Measurements from ENCODE around the gene STAG1. TPM values are rescaled to one million over a fixed set of nuclear protein-coding genes. Genes with fewer than 3 reads are reported as not detected.
A peak's percentile ranks its signal among the peaks of the same experiment; 100 is the strongest.

Gene STAG1
- polyA plus RNA-seq, 3 donors = 7.2 to 10.0 (median 7.5) TPM

DNA sequence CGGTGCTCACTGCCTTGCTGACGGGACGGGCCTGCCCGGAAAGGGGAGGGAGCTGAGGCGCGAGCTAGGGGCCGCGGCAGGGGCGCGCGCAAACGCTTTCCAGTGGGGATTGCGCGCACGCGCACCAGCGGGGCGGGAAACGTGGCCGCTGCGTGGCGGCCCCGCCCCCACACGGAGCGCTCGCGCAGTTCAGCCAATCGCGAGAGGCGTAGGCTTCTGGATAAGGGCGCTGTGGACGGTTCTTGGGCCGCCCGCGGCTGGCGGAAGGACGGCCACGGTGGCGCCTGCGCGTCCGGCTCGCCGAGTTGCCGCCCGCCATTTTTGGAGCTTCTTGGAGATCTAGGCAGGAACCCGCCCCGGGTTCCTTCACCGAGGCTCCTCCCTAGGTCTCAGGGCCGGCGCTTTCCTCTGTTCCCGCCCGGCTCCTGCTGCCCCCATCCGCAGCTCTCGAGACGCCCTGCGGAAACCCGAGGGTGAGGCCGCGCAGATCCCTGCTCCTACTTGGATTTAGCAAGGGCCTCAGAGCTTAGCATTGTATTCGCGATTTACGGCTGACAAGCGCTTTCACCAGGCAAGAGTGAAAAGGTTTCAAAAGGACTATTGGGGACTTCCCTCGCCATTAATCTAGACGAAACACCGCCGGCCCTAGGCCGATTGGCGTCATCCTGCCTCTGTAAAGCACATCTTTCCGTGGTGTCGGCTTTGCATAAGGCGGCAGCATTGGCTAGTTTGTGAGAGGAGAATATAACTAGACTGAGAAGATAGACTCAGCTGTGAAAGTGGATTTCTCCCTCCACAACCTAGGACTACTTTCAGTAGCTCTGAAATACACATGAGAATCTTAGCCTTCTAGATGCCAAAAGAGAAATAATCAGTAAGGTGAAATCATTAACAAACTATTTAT, 496 bp upstream of the STAG1 start:
- peak; percentile 98 to 99 (median 99) for DNase-seq
- H3K27ac ChIP-seq (ENCODE audit: low read depth in 1 of 2, low read length in 2 of 2) = peak overlapping the region; percentile 97 to 98
- intact Hi-C loops (cut with micrococcal nuclease) = loop anchor here (5.0 to 10.0 kb wide), 7 partner anchors 112 to 678 kb away; partner anchors contain the start of gene NCK1 (in 1 of the 2)
- H3K9ac ChIP-seq (ENCODE audit: insufficient read depth, low read length, poor library complexity, severe bottlenecking) = peak overlapping the region; percentile 93
- no peaks in the 10 kb centered on the region for H4K20me1 ChIP-seq (ENCODE audit: insufficient read depth, low read length)
- H3K27me3 ChIP-seq (ENCODE audit: control insufficient read depth in 2 of 2, insufficient read depth in 2 of 2, low read length in 2 of 2) = no peaks in the 10 kb centered on the region
- H3K36me3 ChIP-seq (replicated peaks in 1 of 2; ENCODE audit: control insufficient read depth in 1 of 2, insufficient read depth in 2 of 2, low read length in 2 of 2) = no peaks in the 10 kb centered on the region
- peak overlapping the region; percentile 97 for H2AFZ ChIP-seq (ENCODE audit: insufficient read depth, low read depth, low read length, poor library complexity, severe bottlenecking)
- WGBS (ENCODE audit: insufficient coverage) = under 1% methylated on average over 64 of the region's 73 CpGs
- no peaks in the 10 kb centered on the region for H3K9me3 ChIP-seq (replicated peaks in 1 of 2; ENCODE audit: control insufficient read depth in 1 of 2, insufficient read depth in 1 of 2, low read length in 2 of 2)
- Mint-ChIP-seq H3K36me3 (no peaks in the 10 kb centered on the region), H3K4me3 (peak overlapping the region; percentile 87 to 95), H3K27me3 (ENCODE audit: low read depth in 3 of 3) (no peaks in the 10 kb centered on the region), H3K9me3 (no peaks in the 10 kb centered on the region), H3K27ac (peak overlapping the region; percentile 92 to 99 (median 98)), H3K4me1 (peaks cover 40% of the 10 kb centered on the region)
- H3K4me2 ChIP-seq (replicated peaks; ENCODE audit: extremely low read depth, low read length, poor library complexity, severe bottlenecking) = peak overlapping the region; percentile 88
- H3K79me2 ChIP-seq (ENCODE audit: insufficient read depth, low read length) = peaks cover 45% of the 10 kb centered on the region
- H3K4me1 ChIP-seq (ENCODE audit: control insufficient read depth in 1 of 2, insufficient read depth in 2 of 2, low read length in 2 of 2) = peaks cover 31 to 42% of the 10 kb centered on the region in 2 donors
- TF ChIP-seq CTCF (IDR thresholded peaks at IDR 0.05) = peak; percentile 11
- peak overlapping the region; percentile 81 to 97 (median 92) for H3K4me3 ChIP-seq (replicated peaks in 1 of 3; ENCODE audit: low read depth in 2 of 3, low read length in 3 of 3)

- no peaks in the 10 kb centered on the region for H3K27me3 Mint-ChIP-seq (ENCODE audit: low read depth in 3 of 3)
- Histone ChIP-seq H3K27ac (ENCODE audit: low read depth in 1 of 2, low read length in 2 of 2) (peak overlapping the region; percentile 97), H3K36me3 (replicated peaks in 1 of 2; ENCODE audit: control insufficient read depth in 1 of 2, insufficient read depth in 2 of 2, low read length in 2 of 2) (no peaks in the 10 kb centered on the region), H2AFZ (ENCODE audit: insufficient read depth, low read depth, low read length, poor library complexity, severe bottlenecking) (peak overlapping the region; percentile 86), H3K4me2 (replicated peaks; ENCODE audit: extremely low read depth, low read length, poor library complexity, severe bottlenecking) (peak overlapping the region; percentile 82), H3K27me3 (ENCODE audit: control insufficient read depth in 2 of 2, insufficient read depth in 2 of 2, low read length in 2 of 2) (no peaks in the 10 kb centered on the region), H3K9ac (ENCODE audit: insufficient read depth, low read length, poor library complexity, severe bottlenecking) (peak overlapping the region; percentile 93), H3K79me2 (ENCODE audit: insufficient read depth, low read length) (peaks cover 56% of the 10 kb centered on the region), H3K4me1 (ENCODE audit: control insufficient read depth in 1 of 2, insufficient read depth in 2 of 2, low read length in 2 of 2) (peaks cover 42 to 47% of the 10 kb centered on the region in 2 donors), H3K4me3 (replicated peaks in 1 of 3; ENCODE audit: low read depth in 2 of 3, low read length in 3 of 3) (peak overlapping the region; percentile 83 to 97 (median 83)), H4K20me1 (ENCODE audit: insufficient read depth, low read length) (no peaks in the 10 kb centered on the region), H3K9me3 (replicated peaks in 1 of 2; ENCODE audit: control insufficient read depth in 1 of 2, insufficient read depth in 1 of 2, low read length in 2 of 2) (no peaks in the 10 kb centered on the region)
- no peak for TF ChIP-seq CTCF (IDR thresholded peaks at IDR 0.05)
- peak overlapping the region; percentile 92 to 97 (median 96) for H3K27ac Mint-ChIP-seq
- peaks cover 50% of the 10 kb centered on the region for H3K4me1 Mint-ChIP-seq
- H3K9me3 Mint-ChIP-seq = no peaks in the 10 kb centered on the region
- H3K36me3 Mint-ChIP-seq = no peaks in the 10 kb centered on the region
- peak; percentile 35 to 59 (median 48) for DNase-seq
- intact Hi-C loops (cut with micrococcal nuclease) = loop anchor here (5.0 to 10.0 kb wide), 7 partner anchors 113 to 677 kb away; partner anchors contain the start of gene NCK1 (in 1 of the 2)
- WGBS (ENCODE audit: insufficient coverage) = 0% methylated on average over 84 of the region's 97 CpGs
- peak overlapping the region; percentile 87 to 95 for H3K4me3 Mint-ChIP-seq
Observed at GRCh38 chr3:136751316-136752171, 634 bp downstream of the STAG1 start.

All from CD14-positive monocyte (primary cell).